ENCODE measurements around the gene TBC1D1. TPM values are rescaled to one million over a fixed set of nuclear protein-coding genes. Genes with fewer than 3 reads are reported as not detected.
"Not testable (repeated sequence)": the region's sequence is repeated elsewhere in the genome, so short reads cannot be mapped to it uniquely, and the experiment has no call there.

TBC1D1 gene
- polyA plus RNA-seq, 1 experiment = 50.7 TPM

DNA sequence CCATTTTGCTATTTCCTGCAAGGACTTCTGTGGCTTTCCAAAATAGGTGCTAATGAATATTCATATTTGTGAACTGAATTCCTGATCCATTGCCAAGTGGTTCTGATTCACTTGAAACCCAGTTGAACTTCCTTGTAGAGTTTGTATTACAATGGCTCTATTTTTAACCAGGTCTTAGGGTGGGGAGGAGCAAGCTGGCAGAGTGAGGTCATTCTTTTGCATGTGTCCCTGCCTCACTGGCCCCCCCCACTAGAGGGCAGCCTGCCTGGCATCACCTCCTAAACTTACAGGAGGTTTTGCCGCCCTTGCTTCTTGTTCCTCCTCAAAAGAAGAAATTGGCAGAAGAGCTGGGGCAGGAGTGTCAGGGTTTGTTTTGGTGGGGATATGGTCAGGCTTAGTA lies 79.8 kb downstream of the TBC1D1 start:
- ChIA-PET POLR2A (no interaction called here), CTCF (interaction anchor here (0.6 to 1.1 kb wide), 2 partner anchors 33 to 35 kb away, joined by 3 to 6 read pairs; no protein-coding TSS in a partner anchor)
- no peaks in the 10 kb centered on the region for H3K9me3 ChIP-seq (ENCODE audit: control insufficient read depth, insufficient read depth, low read length)
- no peak overlapping the region for H3K4me3 ChIP-seq (ENCODE audit: low read depth, low read length)
- DNase-seq (ENCODE audit: low read depth, low spot score) = no peak
- TF ChIP-seq, protein P1, sequence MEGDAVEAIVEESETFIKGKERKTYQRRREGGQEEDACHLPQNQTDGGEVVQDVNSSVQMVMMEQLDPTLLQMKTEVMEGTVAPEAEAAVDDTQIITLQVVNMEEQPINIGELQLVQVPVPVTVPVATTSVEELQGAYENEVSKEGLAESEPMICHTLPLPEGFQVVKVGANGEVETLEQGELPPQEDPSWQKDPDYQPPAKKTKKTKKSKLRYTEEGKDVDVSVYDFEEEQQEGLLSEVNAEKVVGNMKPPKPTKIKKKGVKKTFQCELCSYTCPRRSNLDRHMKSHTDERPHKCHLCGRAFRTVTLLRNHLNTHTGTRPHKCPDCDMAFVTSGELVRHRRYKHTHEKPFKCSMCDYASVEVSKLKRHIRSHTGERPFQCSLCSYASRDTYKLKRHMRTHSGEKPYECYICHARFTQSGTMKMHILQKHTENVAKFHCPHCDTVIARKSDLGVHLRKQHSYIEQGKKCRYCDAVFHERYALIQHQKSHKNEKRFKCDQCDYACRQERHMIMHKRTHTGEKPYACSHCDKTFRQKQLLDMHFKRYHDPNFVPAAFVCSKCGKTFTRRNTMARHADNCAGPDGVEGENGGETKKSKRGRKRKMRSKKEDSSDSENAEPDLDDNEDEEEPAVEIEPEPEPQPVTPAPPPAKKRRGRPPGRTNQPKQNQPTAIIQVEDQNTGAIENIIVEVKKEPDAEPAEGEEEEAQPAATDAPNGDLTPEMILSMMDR (IDR thresholded peaks at IDR 0.05; ENCODE audit: low read depth, low read length) = peak; percentile 36
- no peaks in the 10 kb centered on the region for H3K27me3 ChIP-seq (ENCODE audit: control insufficient read depth, insufficient read depth, low read length)
- no peak overlapping the region for H3K27ac ChIP-seq (ENCODE audit: low read depth, low read length)

DNA sequence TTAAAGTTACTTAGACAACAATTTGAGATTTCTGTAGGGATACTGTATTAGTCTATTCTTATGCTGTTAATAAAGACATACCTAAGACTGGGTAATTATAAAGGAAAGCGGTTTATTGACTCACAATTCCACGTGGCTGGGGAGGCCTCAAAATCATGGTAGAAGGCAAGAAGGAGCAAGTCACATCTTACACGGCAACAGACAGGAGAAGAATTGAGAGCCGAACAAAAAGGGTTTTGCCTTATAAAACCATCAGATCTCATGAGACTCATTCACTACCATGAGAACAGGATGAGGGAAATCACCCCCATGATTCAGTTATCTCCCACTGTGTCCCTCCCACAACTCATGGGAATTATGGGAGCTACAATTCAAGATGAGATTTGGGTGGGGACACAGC lies 80.3 kb downstream of the TBC1D1 start:
- DNase-seq (ENCODE audit: low read depth, low spot score) = no peak
- H3K27ac ChIP-seq (ENCODE audit: low read depth, low read length) = no peak overlapping the region
- no peak overlapping the region for H3K4me3 ChIP-seq (ENCODE audit: low read depth, low read length)
- H3K27me3 ChIP-seq (ENCODE audit: control insufficient read depth, insufficient read depth, low read length) = no peaks in the 10 kb centered on the region
- CTCF ChIA-PET = interaction anchor here (1.0 to 1.1 kb wide), 2 partner anchors 35 to 64 kb away, joined by 3 read pairs; no protein-coding TSS in a partner anchor
- POLR2A ChIA-PET = no interaction called here
- no peaks in the 10 kb centered on the region for H3K9me3 ChIP-seq (ENCODE audit: control insufficient read depth, insufficient read depth, low read length)
- TF ChIP-seq, protein P1 (IDR thresholded peaks at IDR 0.05; ENCODE audit: low read depth, low read length) = no peak

DNA sequence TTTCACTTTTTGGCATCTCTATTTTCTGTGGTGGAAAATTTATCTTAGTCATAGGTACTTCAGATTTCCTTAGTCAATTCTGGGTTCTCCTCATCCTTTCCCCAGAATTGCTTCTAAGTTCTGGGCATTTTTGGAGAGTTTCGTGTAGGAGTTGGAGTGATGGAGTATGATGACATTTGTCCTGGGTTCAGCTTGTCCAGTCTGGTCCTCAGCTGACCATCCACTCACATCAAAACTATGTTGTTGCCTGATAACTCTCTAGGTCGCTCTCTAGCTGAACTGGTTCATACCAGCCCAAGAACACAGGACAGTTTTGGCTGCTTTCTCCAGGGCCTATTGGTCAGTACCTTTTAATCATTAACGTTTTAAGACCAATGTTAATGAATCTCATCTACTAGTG lies 82.6 kb downstream of the TBC1D1 start:
- H3K27ac ChIP-seq (ENCODE audit: low read depth, low read length) = no peak overlapping the region
- no peaks in the 10 kb centered on the region; the same call in 1 of the 2 replicates for H3K9me3 ChIP-seq (ENCODE audit: control insufficient read depth, insufficient read depth, low read length)
- H3K4me3 ChIP-seq (ENCODE audit: low read depth, low read length) = no peak overlapping the region
- no peak for DNase-seq (ENCODE audit: low read depth, low spot score)
- ChIA-PET POLR2A (no interaction called here), CTCF (no interaction called here)
- no peaks in the 10 kb centered on the region for H3K27me3 ChIP-seq (ENCODE audit: control insufficient read depth, insufficient read depth, low read length)
- TF ChIP-seq, protein P1 (IDR thresholded peaks at IDR 0.05; ENCODE audit: low read depth, low read length) = no peak

DNA sequence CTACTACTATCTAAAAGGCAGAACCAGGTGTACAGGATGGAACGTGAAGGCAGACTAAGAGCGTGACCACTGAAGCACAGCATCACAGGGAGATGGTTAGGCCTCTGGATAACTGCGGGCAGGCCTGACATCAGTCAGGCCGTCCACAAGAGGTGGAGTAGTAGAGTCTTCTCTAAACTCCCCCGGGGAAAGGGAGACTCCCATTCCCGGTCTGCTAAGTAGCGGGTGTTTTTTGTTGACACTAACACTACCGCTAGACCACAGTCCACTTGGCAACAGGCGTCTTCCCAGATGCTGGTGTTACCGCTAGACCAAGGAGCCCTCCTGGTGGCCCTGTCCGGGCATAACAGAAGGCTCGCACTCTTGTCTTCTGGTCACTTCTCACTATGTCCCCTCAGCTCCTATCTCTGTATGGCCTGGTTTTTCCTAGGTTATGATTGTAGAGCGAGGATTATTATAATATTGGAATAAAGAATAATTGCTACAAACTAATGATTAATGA lies 84.5 kb downstream of the TBC1D1 start:
- H3K4me3 ChIP-seq (ENCODE audit: low read depth, low read length); CTCF ChIA-PET; DNase-seq (ENCODE audit: low read depth, low spot score); POLR2A ChIA-PET; H3K9me3 ChIP-seq (ENCODE audit: control insufficient read depth, insufficient read depth, low read length); H3K27ac ChIP-seq (ENCODE audit: low read depth, low read length); H3K27me3 ChIP-seq (ENCODE audit: control insufficient read depth, insufficient read depth, low read length): not testable (repeated sequence)

DNA sequence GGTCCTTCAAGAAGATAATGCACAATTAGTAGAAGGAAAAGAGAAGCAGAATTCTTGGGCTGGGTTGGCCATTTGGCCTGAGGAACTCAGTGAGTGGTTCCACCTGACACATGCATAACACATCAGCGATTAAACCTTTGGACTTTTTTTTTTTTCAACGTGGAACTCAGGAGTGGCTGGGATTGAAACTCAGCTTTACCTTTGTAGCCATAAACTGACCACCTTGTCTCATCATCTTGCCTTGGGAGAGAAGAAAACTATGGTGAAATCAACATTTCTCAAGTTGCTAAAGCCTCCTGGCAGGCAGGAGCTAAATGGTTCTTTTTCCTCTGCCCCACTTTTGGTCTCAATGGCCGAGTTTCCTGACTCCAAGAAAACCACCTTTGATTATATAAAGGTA lies 85.6 kb downstream of the TBC1D1 start:
- ChIA-PET CTCF (interaction anchor here (0.7 to 1.4 kb wide), 3 partner anchors 54 to 173 kb away, joined by 3 to 4 read pairs (median 3); no protein-coding TSS in a partner anchor), POLR2A (no interaction called here)
- Histone ChIP-seq H3K27ac (ENCODE audit: low read depth, low read length) (no peak overlapping the region), H3K9me3 (ENCODE audit: control insufficient read depth, insufficient read depth, low read length) (no peaks in the 10 kb centered on the region; the same call in 1 of the 2 replicates), H3K27me3 (ENCODE audit: control insufficient read depth, insufficient read depth, low read length) (no peaks in the 10 kb centered on the region), H3K4me3 (ENCODE audit: low read depth, low read length) (peak overlapping the region; percentile 60)
- no peak for DNase-seq (ENCODE audit: low read depth, low spot score)
- TF ChIP-seq, protein P1 (IDR thresholded peaks at IDR 0.05; ENCODE audit: low read depth, low read length) = no peak

All from AG04450 (cell line).